ENCODE results near the gene TCIRG1. TPM values are rescaled to one million over a fixed set of nuclear protein-coding genes. Genes with fewer than 3 reads are reported as not detected.

TCIRG1 gene
- total and polyA plus RNA-seq, 2 of the 13 experiments (the other 11 are each of a cell fraction or from before 2014, with no cell fraction given): 48.0 to 69.6 TPM

DNA sequence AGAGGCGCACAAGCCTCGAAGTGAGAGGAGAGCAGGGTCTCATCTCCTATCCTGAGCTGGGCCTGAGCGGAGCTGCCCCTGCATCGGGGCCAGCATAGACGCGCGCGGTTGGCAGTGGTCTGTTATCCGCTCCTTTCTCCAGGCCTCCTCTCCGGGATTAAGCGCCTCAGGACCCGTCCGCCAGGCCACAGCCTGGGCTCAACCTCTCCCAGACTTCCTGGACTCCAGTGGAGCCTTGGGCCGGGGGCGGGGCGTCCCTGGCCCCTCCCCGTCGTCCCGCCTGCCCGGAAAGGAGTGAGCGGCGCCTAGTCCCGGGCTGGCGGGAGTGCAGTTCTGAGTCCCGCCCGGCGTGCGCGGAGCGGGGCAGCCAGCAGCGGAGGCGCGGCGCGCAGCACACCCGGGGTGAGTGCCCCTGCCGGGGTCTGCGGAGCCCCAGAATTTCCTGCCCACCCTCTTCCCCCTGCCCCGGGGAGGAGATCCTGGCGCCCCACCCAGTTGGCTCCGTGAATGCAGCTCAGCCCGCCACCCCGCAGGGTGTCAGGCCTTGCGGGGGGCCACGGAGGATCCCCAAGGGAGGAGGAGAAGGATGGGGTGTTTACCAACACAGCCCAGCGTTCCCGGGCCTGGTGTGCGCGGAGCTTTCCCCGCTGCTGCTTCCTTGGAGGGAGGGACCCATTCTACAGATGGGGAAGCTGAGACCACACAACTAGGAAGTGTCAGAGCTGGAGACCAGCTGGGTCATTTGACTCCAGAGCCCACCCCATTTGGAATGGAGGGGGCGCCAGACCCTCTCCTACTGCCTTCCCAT lies at the start of gene TCIRG1 (continued):
- TF ChIP-seq, protein P1, sequence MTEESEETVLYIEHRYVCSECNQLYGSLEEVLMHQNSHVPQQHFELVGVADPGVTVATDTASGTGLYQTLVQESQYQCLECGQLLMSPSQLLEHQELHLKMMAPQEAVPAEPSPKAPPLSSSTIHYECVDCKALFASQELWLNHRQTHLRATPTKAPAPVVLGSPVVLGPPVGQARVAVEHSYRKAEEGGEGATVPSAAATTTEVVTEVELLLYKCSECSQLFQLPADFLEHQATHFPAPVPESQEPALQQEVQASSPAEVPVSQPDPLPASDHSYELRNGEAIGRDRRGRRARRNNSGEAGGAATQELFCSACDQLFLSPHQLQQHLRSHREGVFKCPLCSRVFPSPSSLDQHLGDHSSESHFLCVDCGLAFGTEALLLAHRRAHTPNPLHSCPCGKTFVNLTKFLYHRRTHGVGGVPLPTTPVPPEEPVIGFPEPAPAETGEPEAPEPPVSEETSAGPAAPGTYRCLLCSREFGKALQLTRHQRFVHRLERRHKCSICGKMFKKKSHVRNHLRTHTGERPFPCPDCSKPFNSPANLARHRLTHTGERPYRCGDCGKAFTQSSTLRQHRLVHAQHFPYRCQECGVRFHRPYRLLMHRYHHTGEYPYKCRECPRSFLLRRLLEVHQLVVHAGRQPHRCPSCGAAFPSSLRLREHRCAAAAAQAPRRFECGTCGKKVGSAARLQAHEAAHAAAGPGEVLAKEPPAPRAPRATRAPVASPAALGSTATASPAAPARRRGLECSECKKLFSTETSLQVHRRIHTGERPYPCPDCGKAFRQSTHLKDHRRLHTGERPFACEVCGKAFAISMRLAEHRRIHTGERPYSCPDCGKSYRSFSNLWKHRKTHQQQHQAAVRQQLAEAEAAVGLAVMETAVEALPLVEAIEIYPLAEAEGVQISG (CRISPR knock-in tag; IDR thresholded peaks at IDR 0.05): no peak; the same call in 1 of the 2 replicates
- TF ChIP-seq ZKSCAN8 (CRISPR knock-in tag; IDR thresholded peaks at IDR 0.05; ENCODE audit: borderline replicate concordance): no peak
- TF ChIP-seq, protein P2, sequence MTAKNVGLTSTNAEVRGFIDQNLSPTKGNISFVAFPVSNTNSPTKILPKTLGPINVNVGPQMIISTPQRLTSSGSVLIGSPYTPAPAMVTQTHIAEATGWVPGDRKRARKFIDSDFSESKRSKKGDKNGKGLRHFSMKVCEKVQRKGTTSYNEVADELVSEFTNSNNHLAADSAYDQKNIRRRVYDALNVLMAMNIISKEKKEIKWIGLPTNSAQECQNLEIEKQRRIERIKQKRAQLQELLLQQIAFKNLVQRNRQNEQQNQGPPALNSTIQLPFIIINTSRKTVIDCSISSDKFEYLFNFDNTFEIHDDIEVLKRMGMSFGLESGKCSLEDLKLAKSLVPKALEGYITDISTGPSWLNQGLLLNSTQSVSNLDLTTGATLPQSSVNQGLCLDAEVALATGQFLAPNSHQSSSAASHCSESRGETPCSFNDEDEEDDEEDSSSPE (CRISPR knock-in tag; IDR thresholded peaks at IDR 0.05): peak; percentile 74
- no peak for TF ChIP-seq ATM (IDR thresholded peaks at IDR 0.05; ENCODE audit: borderline replicate concordance)
- no peak for TF ChIP-seq MYC (CRISPR knock-in tag; IDR thresholded peaks at IDR 0.05; ENCODE audit: borderline replicate concordance)
- TF ChIP-seq TAF15 (IDR thresholded peaks at IDR 0.05; ENCODE audit: low read depth, low read length, poor library complexity, severe bottlenecking): peak; percentile 72
- no peak for TF ChIP-seq NBN (conservative IDR thresholded peaks at IDR 0.05)
- no peak for TF ChIP-seq KAT2B (IDR thresholded peaks at IDR 0.05; ENCODE audit: borderline replicate concordance, low read depth, low read length)
- TF ChIP-seq SPEN (CRISPR knock-in tag; IDR thresholded peaks at IDR 0.05; ENCODE audit: low read depth): no peak
- no peak for TF ChIP-seq ARNTL (CRISPR knock-in tag; IDR thresholded peaks at IDR 0.05)
- TF ChIP-seq IKZF4 (CRISPR knock-in tag; IDR thresholded peaks at IDR 0.05; ENCODE audit: borderline replicate concordance, low read depth, not compliant biosample characterization): no peak
- TF ChIP-seq, protein P3, sequence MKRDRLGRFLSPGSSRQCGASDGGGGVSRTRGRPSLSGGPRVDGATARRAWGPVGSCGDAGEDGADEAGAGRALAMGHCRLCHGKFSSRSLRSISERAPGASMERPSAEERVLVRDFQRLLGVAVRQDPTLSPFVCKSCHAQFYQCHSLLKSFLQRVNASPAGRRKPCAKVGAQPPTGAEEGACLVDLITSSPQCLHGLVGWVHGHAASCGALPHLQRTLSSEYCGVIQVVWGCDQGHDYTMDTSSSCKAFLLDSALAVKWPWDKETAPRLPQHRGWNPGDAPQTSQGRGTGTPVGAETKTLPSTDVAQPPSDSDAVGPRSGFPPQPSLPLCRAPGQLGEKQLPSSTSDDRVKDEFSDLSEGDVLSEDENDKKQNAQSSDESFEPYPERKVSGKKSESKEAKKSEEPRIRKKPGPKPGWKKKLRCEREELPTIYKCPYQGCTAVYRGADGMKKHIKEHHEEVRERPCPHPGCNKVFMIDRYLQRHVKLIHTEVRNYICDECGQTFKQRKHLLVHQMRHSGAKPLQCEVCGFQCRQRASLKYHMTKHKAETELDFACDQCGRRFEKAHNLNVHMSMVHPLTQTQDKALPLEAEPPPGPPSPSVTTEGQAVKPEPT (CRISPR knock-in tag; IDR thresholded peaks at IDR 0.05; ENCODE audit: low read depth): no peak
- TF ChIP-seq, protein P4, sequence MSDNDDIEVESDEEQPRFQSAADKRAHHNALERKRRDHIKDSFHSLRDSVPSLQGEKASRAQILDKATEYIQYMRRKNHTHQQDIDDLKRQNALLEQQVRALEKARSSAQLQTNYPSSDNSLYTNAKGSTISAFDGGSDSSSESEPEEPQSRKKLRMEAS (IDR thresholded peaks at IDR 0.05): peak; percentile 31; the same call in 1 of the 2 replicates
- TF ChIP-seq ZNF484 (CRISPR knock-in tag; IDR thresholded peaks at IDR 0.05; ENCODE audit: borderline replicate concordance, low read depth): no peak
- 0 out of 2 replicates have a peak, but pooled peaks have one; percentile 32 for TF ChIP-seq GATAD1 (CRISPR knock-in tag; IDR thresholded peaks at IDR 0.05)
- TF ChIP-seq ZNF773 (CRISPR knock-in tag; IDR thresholded peaks at IDR 0.05; ENCODE audit: borderline replicate concordance): 0 out of 2 replicates have a peak, but pooled peaks have one; percentile 20
- no peak for TF ChIP-seq ZNF644 (CRISPR knock-in tag; IDR thresholded peaks at IDR 0.05; ENCODE audit: low read depth)
- TF ChIP-seq ZC3H13 (CRISPR knock-in tag; IDR thresholded peaks at IDR 0.05): no peak
- no peak for TF ChIP-seq YY1 (IDR thresholded peaks at IDR 0.05; ENCODE audit: insufficient read depth, insufficient replicate concordance, low read depth, low read length)
- no peak for TF ChIP-seq CBFB (CRISPR knock-in tag; IDR thresholded peaks at IDR 0.05)
- no peak for TF ChIP-seq MXD4 (CRISPR knock-in tag; IDR thresholded peaks at IDR 0.05)
- no peak for TF ChIP-seq ZFP41 (CRISPR knock-in tag; IDR thresholded peaks at IDR 0.05; ENCODE audit: borderline replicate concordance)
- TF ChIP-seq ZNF543 (CRISPR knock-in tag; IDR thresholded peaks at IDR 0.05): 0 out of 2 replicates have a peak, but pooled peaks have one; percentile 23
- no peak for TF ChIP-seq ZNF382 (CRISPR knock-in tag; IDR thresholded peaks at IDR 0.05; ENCODE audit: borderline replicate concordance)

All from HepG2 (cell line).